ENCODE data around the gene RRP7A.
"Not testable (repeated sequence)": the region's sequence is repeated elsewhere in the genome, so short reads cannot be mapped to it uniquely, and the experiment has no call there.

DNA sequence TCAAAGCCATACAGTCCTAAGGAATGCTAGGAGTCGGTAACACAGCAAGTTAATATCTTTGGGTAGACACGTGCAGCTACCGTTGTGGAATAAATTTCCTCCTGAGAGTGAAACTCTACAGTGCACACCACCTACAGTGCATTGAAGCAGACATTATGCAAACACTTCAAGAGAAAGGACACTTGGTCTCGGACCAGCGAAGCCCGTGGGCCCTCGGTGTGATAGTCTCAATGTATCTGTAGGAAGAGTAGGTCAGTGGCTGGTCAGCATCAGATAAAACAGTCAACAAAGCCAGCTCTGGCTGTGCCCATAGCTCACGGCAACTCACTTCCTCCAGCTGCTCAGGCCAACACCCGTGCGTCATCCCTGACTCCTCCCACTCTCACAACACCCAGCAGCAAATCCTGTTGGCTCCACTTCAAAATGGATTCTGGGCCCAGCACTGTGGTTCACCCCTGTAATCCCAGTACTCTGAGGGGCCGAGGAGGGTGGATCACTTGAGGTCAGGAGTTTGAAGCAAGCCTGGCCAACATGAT, 19.7 kb upstream of the RRP7A start:
- TF ChIP-seq, protein P1, sequence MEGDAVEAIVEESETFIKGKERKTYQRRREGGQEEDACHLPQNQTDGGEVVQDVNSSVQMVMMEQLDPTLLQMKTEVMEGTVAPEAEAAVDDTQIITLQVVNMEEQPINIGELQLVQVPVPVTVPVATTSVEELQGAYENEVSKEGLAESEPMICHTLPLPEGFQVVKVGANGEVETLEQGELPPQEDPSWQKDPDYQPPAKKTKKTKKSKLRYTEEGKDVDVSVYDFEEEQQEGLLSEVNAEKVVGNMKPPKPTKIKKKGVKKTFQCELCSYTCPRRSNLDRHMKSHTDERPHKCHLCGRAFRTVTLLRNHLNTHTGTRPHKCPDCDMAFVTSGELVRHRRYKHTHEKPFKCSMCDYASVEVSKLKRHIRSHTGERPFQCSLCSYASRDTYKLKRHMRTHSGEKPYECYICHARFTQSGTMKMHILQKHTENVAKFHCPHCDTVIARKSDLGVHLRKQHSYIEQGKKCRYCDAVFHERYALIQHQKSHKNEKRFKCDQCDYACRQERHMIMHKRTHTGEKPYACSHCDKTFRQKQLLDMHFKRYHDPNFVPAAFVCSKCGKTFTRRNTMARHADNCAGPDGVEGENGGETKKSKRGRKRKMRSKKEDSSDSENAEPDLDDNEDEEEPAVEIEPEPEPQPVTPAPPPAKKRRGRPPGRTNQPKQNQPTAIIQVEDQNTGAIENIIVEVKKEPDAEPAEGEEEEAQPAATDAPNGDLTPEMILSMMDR (IDR thresholded peaks at IDR 0.05; ENCODE audit: insufficient read depth, low read depth, low read length), result not testable (repeated sequence)
- not testable (repeated sequence) for TF ChIP-seq EZH2 (IDR thresholded peaks at IDR 0.05; ENCODE audit: insufficient read depth, low read length)

Data from astrocyte (in vitro differentiated cells and primary cell).